SU-DHL-6 (cell line): Measurements from ENCODE around the gene AKAP12.
A peak's percentile ranks its signal among the peaks of the same experiment; 100 is the strongest.

ENCODE experiments used
- H2AFZ ChIP-seq: fragments of 200-600 bp; sonication (generic); 2 replicates; pipeline ENCODE4 v1.6.1; 2014; ENCODE audit warnings: low read depth, mild to moderate bottlenecking, moderate library complexity, mixed read lengths, antibody characterized with exemption, low read length; ENCODE audit not compliant: severe bottlenecking
- H3F3A ChIP-seq: fragments of 200-600 bp; shearing (Covaris generic); 2 replicates; pipeline ENCODE4 v1.6.0; 2016; ENCODE audit warnings: antibody characterized with exemption, mild to moderate bottlenecking; ENCODE audit not compliant: insufficient read depth
- H3K27ac ChIP-seq: fragments of 200-600 bp; sonication (generic); 2 replicates; pipeline ENCODE4 v1.5.1; 2016; ENCODE audit warnings: low read depth, mild to moderate bottlenecking, low read length, moderate library complexity, mixed read lengths
- H3K27me3 ChIP-seq: fragments of 200-600 bp; sonication (generic), shearing (Covaris generic); 2 replicates; pipeline ENCODE4 v1.6.0; 2014; ENCODE audit warnings: mild to moderate bottlenecking, low read length
- H3K36me3 ChIP-seq: fragments of 200-600 bp; sonication (generic); 2 replicates; pipeline ENCODE4 v1.6.1; 2014; ENCODE audit warnings: mild to moderate bottlenecking, low read length, mixed read lengths
- H3K4me2 ChIP-seq: fragments of 300-600, 200-600 bp; shearing (Covaris generic), sonication (generic); 2 replicates; pipeline ENCODE4 v1.6.0; 2014; ENCODE audit warnings: low read length, low read depth, mild to moderate bottlenecking; ENCODE audit not compliant: poor library complexity, severe bottlenecking
- H3K4me3 ChIP-seq: fragments of 200-600 bp; sonication (generic); 2 replicates; pipeline ENCODE4 v1.5.1; 2014; ENCODE audit warnings: antibody characterized with exemption, low read length, mild to moderate bottlenecking, mixed read lengths; ENCODE audit not compliant: insufficient read depth, poor library complexity, severe bottlenecking
- H3K79me2 ChIP-seq: fragments of 200-600 bp; sonication (generic); 2 replicates; pipeline ENCODE4 v1.6.1; 2014; ENCODE audit warnings: mild to moderate bottlenecking, low read length, moderate library complexity; ENCODE audit not compliant: insufficient read depth
- H3K9ac ChIP-seq: fragments of 200-600 bp; sonication (generic); 2 replicates; pipeline ENCODE4 v1.7.0; 2014; ENCODE audit warnings: mild to moderate bottlenecking, low read length
- H3K9me2 ChIP-seq: fragments of 200-600 bp; sonication (generic); replicated peaks from 2 replicates; pipeline ENCODE4 v1.6.1; 2014; ENCODE audit warnings: low read length; ENCODE audit not compliant: insufficient read depth
- H3K9me3 ChIP-seq: fragments of 200-600 bp; sonication (generic); 2 replicates; pipeline ENCODE4 v1.6.1; 2014; ENCODE audit warnings: low read length, mixed read lengths; ENCODE audit not compliant: insufficient read depth
- H4K20me1 ChIP-seq: fragments of 200-600 bp; sonication (generic); 2 replicates; pipeline ENCODE4 v1.6.1; 2014; ENCODE audit warnings: low read depth, mild to moderate bottlenecking, antibody characterized with exemption, low read length, moderate library complexity, mixed read lengths
- EZH2phosphoT487 ChIP-seq: fragments of 200-600 bp; sonication (generic), shearing (Covaris generic); conservative IDR thresholded peaks from 2 replicates; pipeline ENCODE4 v1.6.1; 2018; ENCODE audit warnings: mild to moderate bottlenecking, antibody characterized with exemption, low read length, moderate library complexity, mixed read lengths
- TF ChIP-seq, protein P1 (sequence below): fragments of 200-600 bp; sonication (generic); IDR thresholded peaks from one replicate; pipeline ENCODE4 v1.5.1; 2017; ENCODE audit warnings: antibody characterized with exemption, mild to moderate bottlenecking, low read length, moderate library complexity; ENCODE audit not compliant: insufficient read depth, poor library complexity, severe bottlenecking

AKAP12 gene

GRCh38 chr6:151321438-151321837 is 81.7 kb downstream of the AKAP12 start:
- TF ChIP-seq EZH2phosphoT487: no peak
- TF ChIP-seq, protein P1, sequence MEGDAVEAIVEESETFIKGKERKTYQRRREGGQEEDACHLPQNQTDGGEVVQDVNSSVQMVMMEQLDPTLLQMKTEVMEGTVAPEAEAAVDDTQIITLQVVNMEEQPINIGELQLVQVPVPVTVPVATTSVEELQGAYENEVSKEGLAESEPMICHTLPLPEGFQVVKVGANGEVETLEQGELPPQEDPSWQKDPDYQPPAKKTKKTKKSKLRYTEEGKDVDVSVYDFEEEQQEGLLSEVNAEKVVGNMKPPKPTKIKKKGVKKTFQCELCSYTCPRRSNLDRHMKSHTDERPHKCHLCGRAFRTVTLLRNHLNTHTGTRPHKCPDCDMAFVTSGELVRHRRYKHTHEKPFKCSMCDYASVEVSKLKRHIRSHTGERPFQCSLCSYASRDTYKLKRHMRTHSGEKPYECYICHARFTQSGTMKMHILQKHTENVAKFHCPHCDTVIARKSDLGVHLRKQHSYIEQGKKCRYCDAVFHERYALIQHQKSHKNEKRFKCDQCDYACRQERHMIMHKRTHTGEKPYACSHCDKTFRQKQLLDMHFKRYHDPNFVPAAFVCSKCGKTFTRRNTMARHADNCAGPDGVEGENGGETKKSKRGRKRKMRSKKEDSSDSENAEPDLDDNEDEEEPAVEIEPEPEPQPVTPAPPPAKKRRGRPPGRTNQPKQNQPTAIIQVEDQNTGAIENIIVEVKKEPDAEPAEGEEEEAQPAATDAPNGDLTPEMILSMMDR: no peak
- Histone ChIP-seq H3K79me2 (no peaks in the 10 kb centered on the region), H3K4me3 (no peak overlapping the region), H3K4me2 (no peak overlapping the region), H4K20me1 (no peaks in the 10 kb centered on the region), H3K36me3 (no peaks in the 10 kb centered on the region), H3K9me3 (no peaks in the 10 kb centered on the region), H3K9me2 (no peaks in the 10 kb centered on the region), H3K27ac (no peak overlapping the region), H3F3A (no peaks in the 10 kb centered on the region), H2AFZ (no peak overlapping the region), H3K27me3 (no peaks in the 10 kb centered on the region), H3K9ac (no peak overlapping the region)

DNA sequence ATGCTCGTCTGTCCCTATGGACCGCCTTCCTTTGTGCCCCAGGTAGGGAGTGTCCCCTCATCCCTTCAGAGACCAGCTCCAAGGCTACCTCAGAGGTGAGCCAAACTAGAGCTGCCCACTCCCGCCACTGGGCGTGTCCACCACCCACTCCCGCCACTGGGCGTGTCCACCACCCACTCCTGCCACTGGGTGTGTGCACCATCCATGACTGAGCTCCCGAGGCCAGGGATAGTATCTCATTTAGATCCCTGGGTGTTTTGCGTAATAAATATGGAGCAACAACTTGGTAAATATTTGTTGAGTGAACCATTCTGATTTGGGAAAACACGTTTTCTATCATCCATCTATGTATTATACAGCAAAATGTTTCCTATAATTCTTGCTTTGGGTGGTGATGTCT is 82.8 kb downstream of the AKAP12 start:
- H3K27ac ChIP-seq: no peak overlapping the region
- H4K20me1 ChIP-seq: no peaks in the 10 kb centered on the region
- TF ChIP-seq, protein P1: no peak
- no peak for TF ChIP-seq EZH2phosphoT487
- H3K36me3 ChIP-seq: no peaks in the 10 kb centered on the region
- no peaks in the 10 kb centered on the region for H3K9me3 ChIP-seq
- no peak overlapping the region for H3K9ac ChIP-seq
- no peak overlapping the region for H2AFZ ChIP-seq
- no peaks in the 10 kb centered on the region for H3K79me2 ChIP-seq
- no peak overlapping the region for H3K4me2 ChIP-seq
- no peaks in the 10 kb centered on the region for H3F3A ChIP-seq
- H3K9me2 ChIP-seq: no peaks in the 10 kb centered on the region
- no peak overlapping the region for H3K4me3 ChIP-seq
- no peaks in the 10 kb centered on the region for H3K27me3 ChIP-seq

DNA sequence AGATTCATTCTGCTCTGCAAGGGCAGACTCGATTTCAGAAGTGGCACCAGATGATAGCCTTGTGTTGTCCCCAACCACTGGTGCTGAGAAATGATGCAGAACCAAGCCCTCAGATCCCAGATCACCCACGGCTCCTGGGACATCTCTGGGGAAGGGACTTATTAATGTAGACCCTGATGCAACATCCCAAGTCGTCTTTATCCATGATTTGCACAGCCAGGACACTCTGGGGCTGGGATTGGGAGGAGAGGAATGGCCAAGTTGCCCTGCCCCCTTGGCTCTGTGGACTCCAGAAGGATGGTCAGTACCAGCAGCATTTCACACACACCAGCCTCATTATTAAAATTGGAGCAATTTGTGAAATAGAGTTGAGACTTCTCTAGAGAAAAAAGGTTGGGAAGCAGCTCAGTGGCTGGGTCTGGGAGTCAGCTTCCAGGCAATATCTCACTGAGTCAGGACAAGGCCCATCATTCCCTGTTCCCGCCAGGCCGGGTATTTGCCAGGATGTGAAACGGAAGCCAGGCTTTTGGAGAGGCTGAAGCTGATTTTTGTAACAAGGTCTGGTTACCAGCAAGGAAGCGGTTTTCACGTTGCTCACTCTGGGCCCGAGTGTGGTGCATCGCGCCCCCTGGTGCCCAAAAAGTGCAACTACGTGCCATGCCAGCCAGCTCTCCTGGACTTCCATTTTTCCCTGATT is 84.2 kb downstream of the AKAP12 start:
- H3K27ac ChIP-seq: no peak overlapping the region
- no peaks in the 10 kb centered on the region for H3K36me3 ChIP-seq
- TF ChIP-seq, protein P1: peak; percentile 88
- no peak for TF ChIP-seq EZH2phosphoT487
- H3K9me2 ChIP-seq: no peaks in the 10 kb centered on the region
- H2AFZ ChIP-seq: peak overlapping the region; percentile 8
- H3K9me3 ChIP-seq: no peaks in the 10 kb centered on the region
- H3F3A ChIP-seq: no peaks in the 10 kb centered on the region
- no peak overlapping the region for H3K9ac ChIP-seq
- no peaks in the 10 kb centered on the region for H3K27me3 ChIP-seq
- no peak overlapping the region for H3K4me2 ChIP-seq
- no peak overlapping the region for H3K4me3 ChIP-seq
- no peaks in the 10 kb centered on the region for H4K20me1 ChIP-seq
- no peaks in the 10 kb centered on the region for H3K79me2 ChIP-seq
